ENCODE measurements around the gene ATF6.
"Not testable (repeated sequence)": the region's sequence is repeated elsewhere in the genome, so short reads cannot be mapped to it uniquely, and the experiment has no call there.

ATF6 gene

DNA sequence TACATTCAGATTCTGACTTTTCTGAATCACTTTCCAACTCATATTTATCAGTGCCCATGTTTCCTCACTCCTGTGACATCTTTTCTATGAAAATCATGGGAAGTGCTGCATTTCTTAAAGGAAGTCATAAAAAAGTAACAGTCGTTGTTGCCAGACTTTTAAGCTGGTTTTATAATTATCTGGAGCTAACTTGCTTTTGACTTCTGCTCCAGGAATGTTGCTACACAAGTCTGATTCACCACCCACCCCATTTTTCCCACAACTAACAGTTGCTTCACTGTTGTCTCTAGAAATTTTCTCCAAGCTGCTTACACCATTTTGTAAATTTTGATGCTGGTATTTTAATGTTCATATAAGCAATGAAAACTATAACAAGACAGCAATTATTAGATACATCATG is 32.6 kb upstream of the ATF6 start:
- DNase-seq (ENCODE audit: low spot score) = no peak

DNA sequence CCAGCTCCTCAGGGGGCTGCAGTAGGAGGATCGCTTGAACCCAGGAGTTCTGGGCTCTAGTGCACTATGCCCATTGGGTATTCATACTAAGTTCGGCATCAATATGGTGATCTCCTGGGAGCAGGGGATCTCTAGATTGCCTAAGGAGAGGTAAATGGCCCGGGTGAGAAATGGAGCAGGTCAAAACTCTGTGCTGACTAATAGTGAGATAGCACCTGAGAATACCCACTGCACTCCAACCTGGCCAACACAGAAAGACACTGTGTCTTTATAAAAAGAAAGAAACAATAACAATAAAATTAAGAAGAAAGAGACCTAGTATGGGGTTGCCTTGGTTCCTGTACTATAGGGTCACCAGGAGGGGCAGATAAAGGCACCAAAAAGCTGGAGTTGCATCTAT is 30.3 kb upstream of the ATF6 start:
- DNase-seq (ENCODE audit: low spot score) = no peak

DNA sequence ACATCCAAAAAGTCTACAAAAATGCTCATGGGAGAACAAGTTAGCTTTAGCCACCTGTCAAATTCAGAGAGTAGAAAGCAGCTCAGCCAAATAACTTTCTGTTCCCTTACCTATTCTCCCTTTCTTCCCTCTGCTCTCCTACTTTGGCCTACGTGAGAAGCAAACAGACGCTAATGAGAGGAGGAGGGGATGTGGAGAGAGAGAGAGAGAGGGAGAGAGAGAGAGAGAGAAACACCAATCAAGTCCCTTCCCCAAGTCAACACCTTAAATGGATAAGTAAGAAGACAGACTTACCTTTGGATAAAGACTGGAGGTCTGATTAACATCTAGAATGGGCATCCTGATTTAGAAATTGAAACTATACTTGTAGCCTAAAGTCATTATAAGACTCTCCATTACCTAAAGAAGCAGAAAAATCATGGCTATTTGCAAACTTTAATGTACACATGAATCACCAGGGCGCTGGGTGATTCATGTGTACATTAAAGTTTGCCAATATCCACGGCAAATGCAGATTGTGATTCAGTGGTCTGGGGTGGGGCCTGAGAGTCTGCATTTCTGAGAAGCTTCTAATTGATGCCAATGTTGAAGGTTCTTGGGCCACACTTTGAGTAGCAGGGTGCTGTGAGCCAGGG is 29.7 kb upstream of the ATF6 start:
- no peak for DNase-seq (ENCODE audit: low spot score)

DNA sequence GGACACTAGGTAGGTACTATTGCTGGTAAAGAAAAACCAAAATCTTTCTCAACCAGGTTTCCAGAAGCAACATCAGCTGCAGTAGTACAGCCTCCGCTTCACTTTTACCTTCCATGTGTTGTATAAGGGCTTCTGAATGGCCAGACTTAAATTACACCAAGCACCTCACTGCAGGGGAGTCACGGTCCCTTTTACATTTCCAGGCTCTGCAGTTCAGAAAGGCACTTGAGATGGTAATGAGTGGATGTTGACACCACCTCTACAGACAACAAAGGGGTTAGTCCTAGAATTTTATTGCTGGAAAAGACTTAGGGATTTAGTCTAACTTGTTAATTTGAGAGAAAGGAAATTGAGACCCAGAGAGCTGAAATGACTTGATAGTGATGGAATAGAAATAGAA is 28.5 kb upstream of the ATF6 start:
- no peak for DNase-seq (ENCODE audit: low spot score)

DNA sequence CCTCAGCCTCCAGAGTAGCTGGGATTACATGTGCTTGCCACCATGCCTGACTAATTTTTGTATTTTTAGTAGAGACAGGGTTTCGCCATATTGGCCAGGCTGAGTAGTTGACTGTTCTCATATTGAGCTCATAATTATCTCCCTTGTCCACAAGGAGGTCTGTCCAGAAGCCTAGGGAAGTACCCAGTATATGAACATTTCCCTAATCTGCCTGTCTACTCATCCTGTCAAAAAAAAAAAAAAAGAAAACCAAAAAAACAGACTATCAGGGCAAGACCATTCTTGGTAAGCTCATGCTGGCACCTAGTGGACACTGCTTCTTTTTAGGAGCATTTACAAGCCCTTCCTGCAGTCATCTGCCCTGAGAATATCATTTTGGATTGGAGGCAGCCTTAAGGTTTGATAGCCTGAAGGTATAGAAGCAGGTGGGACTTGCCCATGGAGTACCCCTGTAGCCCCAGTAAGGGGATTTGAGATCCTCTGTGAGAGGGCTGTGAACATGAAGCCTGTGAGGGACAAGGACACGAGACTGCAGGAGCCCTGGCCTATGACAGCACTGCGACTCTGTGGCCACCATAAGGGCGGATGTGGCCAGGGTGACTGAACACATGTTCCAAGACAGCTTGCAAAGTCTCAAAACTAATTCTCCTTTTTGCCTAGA is 27.4 kb upstream of the ATF6 start:
- peak; percentile 44 for DNase-seq (ENCODE audit: low spot score)

DNA sequence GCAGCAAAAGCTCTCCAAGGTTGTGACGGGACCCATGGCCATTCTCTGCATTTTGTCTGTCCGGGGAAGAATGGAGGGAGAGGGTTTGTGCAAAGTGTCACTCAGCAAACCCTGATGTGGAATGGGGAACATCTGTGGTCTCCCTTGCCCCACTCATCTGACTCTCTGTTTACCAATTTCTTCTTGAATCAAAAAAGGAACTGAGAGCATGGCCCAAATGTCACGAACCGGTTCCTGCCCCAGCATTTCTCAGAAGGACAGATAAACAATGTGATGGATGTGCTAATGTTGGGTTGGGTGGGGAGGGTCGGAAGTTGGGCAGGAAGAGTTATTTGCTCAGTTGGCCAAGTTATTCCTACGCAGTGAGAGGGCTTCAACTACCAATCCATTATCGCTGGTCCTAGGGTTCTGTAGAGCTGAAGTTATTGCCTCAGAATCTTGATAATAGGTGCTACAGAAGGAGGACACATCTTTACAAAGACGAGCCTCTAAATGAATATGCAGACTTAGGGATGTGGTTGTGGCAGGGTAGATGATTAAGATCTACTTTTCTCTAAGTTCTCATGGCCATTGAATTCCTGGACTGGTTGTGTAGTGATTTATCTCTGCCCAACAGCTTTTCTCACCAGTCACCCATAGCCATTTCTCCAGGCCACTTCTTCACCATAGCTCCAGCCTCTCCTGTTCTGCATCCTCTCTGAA is 26.1 kb upstream of the ATF6 start:
- DNase-seq (ENCODE audit: low spot score) = no peak

DNA sequence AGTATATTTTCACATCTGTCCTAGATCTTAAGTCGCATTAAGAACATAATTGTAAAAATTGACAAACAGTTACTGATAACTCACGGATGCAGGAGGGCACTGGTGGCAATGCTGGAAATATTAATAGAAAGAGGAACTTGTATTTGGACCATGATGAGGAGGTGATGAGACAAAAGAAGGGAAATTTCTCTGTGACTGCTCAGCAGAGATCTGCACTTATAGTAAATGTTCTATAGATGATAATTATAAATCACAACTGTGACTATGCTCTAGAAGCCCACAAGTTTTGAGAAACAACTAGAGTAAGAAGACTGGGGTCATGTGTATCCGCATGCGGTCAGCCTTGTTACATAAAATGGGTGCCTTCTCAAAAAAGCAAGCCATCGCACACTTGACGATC is 25.2 kb upstream of the ATF6 start:
- no peak for DNase-seq (ENCODE audit: low spot score)

DNA sequence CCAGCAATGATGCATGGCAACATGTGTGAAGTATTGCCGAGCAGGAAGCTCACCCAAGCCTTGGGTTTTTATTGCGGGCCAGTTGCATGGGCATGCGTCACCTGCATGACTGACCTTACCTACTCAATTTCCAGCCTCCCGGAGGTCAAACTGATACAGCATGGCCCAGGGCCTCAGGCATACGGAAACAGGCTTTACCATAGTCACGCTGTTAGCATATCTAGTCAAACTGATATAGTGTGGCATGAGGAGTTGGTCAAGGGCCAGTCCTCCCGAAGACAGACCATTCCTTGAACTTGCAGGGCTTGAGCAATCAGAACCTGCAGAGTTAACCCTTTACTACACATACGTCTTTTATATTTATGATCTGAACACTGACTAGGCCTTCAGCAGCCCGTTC is 22.9 kb upstream of the ATF6 start:
- no peak for DNase-seq (ENCODE audit: low spot score)

DNA sequence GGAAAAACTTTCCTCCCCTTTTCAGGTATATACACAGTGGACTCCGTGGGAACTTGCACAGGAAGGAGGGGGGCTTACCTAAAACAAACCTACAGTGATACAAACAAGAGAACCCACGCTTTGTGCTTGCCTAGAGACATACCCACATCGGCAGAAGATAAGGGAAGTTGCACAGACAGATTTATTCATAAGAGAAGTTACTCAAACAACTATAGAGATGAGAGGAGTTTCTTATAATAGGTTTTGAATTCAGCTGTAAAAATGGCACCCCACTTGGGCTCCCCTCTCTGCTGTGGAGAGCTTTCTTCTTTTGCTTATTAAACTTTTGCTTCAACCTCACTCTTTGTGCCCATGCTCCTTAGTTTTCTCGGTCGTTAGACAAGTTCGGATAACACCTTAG is 18.3 kb upstream of the ATF6 start:
- DNase-seq (ENCODE audit: low spot score) = no peak

DNA sequence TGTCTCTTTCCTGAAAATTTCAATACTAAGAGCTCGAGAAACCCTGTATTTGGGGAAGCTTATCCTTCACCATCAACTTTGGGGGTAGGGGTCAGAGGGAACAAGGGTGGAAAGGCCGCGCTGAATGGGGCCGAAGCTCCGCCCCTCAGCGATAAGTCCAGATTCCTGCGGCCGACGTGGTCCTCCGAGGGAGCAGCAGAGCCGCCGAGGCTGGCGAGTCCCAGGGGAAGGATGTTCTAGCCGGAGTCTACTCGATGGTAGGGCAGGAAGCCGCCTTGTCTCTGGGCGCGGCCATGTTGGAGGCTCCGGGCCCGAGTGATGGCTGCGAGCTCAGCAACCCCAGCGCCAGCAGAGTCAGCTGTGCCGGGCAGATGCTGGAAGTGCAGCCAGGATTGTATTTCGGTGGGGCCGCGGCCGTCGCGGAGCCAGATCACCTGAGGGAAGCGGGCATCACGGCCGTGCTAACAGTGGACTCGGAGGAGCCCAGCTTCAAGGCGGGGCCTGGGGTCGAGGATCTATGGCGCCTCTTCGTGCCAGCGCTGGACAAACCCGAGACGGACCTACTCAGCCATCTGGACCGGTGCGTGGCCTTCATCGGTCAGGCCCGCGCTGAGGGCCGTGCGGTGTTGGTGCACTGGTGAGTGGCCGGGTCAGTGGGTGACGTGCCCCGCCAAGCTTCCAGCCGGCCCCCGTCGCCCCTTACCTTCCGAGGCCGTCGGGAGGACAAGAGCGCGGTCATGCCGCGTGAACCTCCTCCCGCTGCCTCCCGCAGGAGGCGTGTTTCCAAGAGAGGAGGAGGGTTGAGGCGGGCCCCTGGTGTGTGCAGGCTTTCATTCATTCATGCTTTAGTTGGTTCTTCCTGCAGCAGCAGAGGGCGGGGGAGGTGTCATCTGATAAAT is 16.4 kb upstream of the ATF6 start, which contains the start of gene DUSP12:
Gene DUSP12 (plus strand): TSS at position 278 of the 899 bp plus-strand sequence. CDS start 16 bp downstream, at position 294.
- peak; percentile 96 for DNase-seq (ENCODE audit: low spot score)

DNA sequence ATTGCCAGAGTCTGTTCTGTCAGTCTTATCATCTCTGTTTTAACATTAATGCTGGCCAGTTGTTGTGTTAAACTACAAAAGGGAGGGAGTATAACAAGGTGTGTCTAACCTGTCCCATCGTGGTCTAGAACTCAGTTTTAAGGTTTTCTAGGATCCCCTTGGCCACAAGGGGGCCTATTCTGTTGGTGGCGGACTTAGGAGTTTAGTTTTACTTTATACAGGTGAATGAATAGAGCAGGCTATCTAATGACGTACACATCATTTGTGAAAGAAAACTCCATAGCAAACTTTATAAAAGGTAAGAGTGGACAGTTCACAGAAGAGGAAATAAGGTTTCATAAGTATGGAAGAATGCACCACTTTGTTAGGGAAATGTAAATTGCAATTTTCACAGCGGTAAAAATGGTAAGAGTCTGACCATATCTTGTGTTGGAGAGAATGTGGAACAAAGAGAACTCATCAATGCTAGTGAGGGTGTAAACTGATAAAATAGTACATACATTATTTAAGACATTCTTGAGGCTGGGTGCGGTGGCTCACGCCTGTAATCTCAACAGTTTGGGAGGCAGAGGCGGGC is 2.5 kb upstream of the ATF6 start:
- peak; percentile 35 for DNase-seq (ENCODE audit: low spot score)

DNA sequence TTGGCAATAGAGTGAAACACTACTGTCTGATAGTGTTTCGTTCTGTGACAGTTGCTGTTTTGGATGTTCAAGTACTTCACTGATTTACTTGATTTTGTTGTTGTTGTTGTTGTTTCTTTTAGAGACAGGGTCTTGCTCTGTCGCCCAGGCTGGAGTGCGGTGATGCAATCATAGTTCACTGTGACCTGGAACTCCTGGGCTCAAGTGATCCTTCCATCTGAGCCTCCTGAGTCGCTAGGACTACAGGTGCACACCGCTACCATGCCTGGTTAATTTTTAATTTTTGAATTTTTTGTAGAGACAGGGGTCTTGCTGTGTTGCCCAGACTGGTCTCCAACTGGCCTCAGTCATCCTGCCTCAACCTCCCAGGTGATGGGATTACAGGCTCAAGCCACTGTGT is 2.3 kb downstream of the ATF6 start:
- no peak for DNase-seq (ENCODE audit: low spot score)

DNA sequence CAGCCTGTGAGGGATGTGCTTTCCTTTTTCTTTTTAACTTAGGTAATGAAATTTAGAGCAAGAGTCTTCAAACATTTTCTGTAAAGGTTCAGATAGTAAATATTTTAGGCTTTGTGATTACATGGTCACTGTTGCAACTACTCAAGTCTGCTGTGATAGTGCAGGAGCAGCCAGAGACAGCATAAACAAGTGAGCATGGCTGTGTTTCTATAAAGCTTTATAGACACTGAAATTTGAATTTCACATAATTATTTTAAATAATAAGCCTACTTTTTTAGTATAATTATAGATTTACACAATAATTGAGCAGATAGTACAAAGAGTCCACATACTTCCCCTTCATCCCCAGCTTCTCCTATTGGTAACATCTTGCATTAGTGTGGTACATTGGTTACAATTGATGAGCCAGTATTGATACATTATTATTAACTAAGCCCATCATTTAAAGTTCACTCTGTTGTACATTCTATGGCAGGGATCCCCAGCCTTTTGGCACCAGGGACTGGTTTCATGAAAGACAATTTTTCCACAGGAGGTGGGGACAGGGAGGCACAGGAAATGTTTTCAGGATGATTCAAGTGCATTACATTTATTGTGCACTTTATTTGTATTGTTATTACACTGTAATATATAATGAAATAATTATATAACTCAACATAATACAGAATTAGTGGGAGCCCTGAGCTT is 3.0 kb downstream of the ATF6 start:
- DNase-seq (ENCODE audit: low spot score) = no peak

DNA sequence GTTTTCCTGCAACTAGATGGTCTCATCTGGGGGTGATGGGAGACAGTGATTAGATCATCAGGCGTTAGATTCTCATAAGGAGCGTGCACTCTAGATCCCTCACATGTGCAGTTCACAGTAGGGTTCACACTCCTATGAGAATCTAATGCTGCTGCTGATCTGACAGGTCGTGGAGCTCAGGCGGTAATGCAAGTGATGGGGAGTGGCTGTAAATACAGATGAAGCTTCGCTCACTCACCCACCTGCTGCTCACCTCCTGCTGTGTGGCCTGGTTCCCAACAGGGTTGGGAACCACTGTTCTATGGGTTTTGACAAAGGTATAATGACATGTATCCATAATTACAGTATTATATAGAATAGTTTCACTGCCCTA is 3.5 kb downstream of the ATF6 start:
- not testable (repeated sequence) for DNase-seq (ENCODE audit: low spot score)

DNA sequence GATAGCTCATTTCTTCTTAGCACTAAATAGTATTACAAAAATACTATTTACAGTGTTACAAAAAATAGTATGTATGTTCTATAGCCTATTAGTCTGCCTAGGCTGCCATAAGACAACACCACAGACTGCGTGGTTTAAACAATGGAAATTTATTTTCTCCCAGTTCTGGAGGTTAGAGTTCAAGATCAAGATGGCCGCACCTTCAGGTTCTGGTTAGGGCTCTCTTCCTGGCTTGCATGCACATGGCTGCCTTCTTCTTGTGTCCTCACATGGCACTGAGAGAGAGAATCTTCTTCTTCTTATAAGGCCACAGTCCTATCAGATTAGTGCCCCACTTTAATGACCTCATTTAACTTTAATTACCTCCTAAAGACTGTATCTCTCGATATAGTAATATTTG is 4.1 kb downstream of the ATF6 start:
- no peak for DNase-seq (ENCODE audit: low spot score)

DNA sequence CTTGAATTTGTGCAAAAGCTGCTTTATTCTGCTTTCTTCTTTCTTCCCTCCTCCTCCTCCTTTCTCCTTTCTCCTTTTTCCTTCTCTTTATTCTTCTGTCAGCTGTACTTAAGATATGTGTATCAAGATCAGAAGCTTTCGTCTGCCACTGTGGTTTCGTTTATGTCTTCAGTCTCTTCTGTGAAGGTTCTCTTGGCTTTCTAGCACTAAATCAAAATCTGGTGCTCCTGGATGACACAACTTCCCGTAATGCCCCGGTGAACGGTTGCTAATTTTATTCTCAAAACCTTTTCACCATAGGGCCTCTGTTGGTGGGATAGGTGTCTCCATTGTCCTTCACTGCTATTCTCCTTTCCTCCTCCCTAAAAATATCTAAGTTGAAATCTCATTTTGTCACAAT is 5.0 kb downstream of the ATF6 start:
- DNase-seq (ENCODE audit: low spot score) = no peak

DNA sequence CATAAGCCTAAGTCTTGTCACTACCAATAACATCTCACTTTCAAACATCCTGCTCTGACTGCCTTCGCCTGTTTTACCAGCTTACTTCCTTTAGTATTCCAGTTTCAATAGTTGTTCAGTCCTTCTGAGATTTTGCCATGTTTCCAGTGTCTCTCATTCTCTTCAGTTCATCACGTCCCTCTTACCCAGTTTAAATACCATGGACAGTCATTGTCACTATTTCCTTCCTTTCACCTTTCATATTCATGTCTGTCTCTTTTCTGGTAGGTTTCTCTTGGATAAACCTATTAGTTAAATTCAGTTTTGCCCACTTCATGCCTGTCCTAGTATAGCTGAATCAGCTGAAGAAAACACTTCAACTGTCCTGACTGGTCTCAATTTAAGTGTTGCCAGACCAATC is 5.9 kb downstream of the ATF6 start:
- no peak for DNase-seq (ENCODE audit: low spot score)

DNA sequence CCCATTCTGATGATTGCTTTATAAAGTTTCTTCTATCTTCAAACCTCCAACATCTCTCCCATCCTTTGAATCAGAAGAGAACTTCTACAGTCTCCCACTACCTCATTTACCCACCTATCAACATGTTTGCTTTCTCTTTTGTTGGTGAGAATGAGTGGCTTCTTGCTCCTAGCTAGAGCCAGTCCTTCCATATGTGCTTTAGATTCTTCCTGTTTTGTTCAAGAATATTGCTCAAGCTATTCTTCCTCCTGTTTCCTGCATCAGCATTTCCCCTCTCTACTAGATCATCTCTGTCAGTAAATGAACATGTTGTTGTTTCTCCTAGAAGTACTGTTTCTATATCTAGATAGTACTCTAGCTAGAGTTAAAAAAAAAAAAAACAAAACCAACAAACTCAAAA is 6.3 kb downstream of the ATF6 start:
- no peak for DNase-seq (ENCODE audit: low spot score)

DNA sequence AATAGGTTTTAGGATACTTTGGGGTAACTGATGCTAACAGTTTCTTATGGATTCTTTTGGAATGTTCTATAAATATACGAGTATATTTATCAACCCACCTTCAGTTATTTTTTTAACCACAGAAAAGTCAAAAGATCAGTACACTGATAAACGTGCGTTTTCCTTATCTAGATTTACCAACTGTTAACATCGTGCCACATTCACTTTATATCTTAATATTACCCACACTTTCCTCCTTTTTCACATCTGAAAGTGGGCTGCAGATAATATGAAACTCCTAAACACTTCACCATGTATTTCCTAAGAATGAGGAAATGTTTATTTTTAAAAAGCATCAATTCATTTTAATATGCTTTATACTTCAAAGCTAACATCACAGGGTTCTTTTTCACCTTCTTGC is 7.7 kb downstream of the ATF6 start:
- DNase-seq (ENCODE audit: low spot score) = no peak

DNA sequence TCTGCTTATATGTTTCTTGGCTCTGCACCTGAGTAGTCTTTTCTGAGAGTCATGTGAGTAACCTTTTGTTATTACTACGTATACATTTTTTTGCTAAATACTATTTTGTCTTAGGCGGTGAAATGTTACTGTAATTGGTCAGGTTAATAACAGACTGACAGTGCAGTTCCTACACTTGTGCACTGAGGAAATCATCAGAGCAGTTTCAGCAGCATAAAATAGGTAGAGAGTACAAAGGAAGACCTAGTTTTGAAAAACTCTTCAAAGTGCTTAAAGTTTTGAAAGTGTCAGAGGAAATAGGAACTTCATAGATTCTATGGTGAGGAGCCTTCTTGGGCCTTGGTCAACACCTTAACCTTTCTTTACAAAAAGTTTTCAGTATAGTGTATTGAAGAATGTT is 11.1 kb downstream of the ATF6 start:
- no peak for DNase-seq (ENCODE audit: low spot score)

DNA sequence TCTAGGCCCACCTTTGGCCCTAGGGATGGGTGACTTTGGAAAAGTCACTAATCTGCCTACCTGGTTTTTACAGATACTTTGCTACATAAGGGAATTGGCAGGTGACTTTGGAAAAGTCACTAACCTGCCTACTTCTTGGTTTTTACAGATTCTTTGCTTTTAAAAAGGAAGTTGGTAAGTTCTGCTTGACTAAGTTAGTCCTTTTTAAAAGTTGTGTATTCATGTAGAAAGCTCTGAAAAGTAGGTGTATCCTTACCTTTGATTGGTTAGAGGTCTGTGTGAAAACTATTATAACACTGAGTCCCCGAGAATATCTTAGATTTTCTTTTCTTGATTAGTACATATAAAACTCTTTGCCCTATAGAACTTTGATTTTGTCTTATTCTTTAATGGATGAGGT is 12.4 kb downstream of the ATF6 start:
- DNase-seq (ENCODE audit: low spot score) = no peak

DNA sequence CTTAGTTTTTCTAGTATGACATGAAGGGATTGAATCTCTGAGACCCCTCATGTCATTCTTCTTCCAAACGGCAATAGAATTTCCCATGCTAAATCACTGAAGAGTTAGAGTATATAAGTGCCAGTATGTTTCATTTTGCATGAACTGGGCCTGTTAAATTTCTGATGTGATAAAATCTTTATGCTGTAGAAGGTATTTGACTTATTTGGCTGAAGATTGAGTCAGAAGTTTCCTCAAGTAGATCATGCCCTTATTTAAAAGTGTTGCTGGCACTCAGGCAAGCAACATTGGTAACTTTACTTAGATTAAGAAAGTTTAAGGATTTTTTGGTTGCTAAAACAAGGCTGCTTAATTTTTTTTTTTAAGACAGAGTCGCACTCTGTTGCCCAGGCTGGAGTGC is 13.3 kb downstream of the ATF6 start:
- DNase-seq (ENCODE audit: low spot score) = no peak

Measured in cerebellar cortex (tissue), 1 donor.